ENCODE measurements around the gene SDCCAG8.

Gene SDCCAG8

DNA sequence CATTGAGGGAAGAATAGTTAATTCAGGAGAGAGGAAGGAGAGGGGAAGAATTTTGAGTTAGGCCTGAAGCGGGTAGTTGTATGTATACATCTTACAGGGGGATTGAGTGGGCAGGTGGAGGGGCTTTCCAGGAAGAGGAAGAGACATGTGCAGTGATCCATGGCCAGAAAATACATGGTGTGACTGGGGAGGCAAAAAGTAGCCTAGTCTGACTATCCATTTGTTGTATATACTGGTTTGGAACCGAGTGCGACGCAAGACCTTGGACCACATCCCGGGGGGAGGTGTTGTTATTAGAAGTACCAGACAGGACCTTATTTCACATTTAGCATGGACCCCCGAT, 158.3 kb downstream of the SDCCAG8 start:
- CTCF ChIA-PET: interaction anchor here (0.6 to 0.7 kb wide), 2 partner anchors 67 to 366 kb away, joined by 3 to 5 read pairs; no protein-coding TSS in a partner anchor

DNA sequence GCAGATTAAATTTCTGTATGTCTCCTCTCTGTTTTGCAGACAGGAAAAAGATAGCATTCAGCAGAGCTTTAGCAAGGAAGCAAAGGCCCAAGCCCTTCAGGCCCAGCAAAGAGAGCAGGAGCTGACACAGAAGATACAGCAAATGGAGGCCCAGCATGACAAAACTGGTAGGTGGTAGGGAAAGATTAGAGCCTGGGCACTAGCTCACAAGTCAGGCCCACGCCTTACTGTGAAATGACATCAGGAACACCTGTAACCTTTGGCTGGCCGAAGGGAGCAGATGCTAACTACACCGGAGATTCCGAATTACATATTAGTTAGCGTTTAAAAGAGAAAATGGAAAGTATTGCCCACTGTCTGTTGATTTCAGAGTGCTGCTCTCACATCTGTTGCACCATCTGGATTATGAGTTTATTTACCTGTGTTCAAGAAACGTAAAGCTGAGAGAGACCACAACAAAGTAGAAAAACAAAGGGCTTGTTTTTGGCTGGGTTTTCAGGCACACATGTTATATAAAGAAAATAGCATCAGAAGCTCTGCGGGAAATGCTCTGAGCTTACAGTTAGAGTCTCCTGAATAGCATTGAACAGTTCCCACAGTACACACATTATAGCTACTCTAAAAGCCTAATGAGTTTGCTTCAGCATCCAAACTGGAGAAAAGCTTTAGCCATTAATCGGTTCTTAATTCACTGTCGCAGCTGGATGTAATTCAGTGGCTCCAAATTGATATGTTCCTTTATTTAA, 160.0 kb downstream of the SDCCAG8 start:
- H3K9me3 ChIP-seq (ENCODE audit: control insufficient read depth, insufficient read depth, low read depth, low read length): no peaks in the 10 kb centered on the region
- ChIA-PET CTCF (interaction anchor here (0.6 to 1.2 kb wide), 3 partner anchors 22 to 333 kb away, joined by 3 to 4 read pairs (median 4); no protein-coding TSS in a partner anchor), POLR2A (no interaction called here)
- no peak overlapping the region for H3K4me3 ChIP-seq (ENCODE audit: low read depth, low read length)
- H3K4me1 ChIP-seq (ENCODE audit: control insufficient read depth, insufficient read depth, low read length): no peaks in the 10 kb centered on the region
- peaks cover 0 to 12% of the 10 kb centered on the region in 2 experiments; a peak in 1 of 3 replicates for H3K36me3 ChIP-seq (ENCODE audit: control insufficient read depth in 2 of 2, insufficient read depth in 1 of 2, low read length in 2 of 2)
- TF ChIP-seq, protein P1, sequence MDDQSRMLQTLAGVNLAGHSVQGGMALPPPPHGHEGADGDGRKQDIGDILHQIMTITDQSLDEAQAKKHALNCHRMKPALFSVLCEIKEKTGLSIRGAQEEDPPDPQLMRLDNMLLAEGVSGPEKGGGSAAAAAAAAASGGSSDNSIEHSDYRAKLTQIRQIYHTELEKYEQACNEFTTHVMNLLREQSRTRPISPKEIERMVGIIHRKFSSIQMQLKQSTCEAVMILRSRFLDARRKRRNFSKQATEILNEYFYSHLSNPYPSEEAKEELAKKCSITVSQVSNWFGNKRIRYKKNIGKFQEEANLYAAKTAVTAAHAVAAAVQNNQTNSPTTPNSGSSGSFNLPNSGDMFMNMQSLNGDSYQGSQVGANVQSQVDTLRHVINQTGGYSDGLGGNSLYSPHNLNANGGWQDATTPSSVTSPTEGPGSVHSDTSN (CRISPR knock-in tag; IDR thresholded peaks at IDR 0.05): no peak
- TF ChIP-seq ZNF311 (tag by site-specific recombination; IDR thresholded peaks at IDR 0.05; ENCODE audit: borderline replicate concordance) (no peak), SCRT2 (tag by site-specific recombination; IDR thresholded peaks at IDR 0.05) (peak; percentile 57), ZNF16 (tag by site-specific recombination; IDR thresholded peaks at IDR 0.05; ENCODE audit: low read depth) (no peak), FEZF1 (tag by site-specific recombination; IDR thresholded peaks at IDR 0.05) (no peak)
- no peak overlapping the region for H3K27ac ChIP-seq (ENCODE audit: extremely low read depth, low read depth, low read length)

More for the DNA sequence above, 158.3 kb downstream of the SDCCAG8 start:
- POLR2A ChIA-PET: no interaction called here
- Histone ChIP-seq H3K36me3 (ENCODE audit: control insufficient read depth in 2 of 2, insufficient read depth in 1 of 2, low read length in 2 of 2) (peaks cover 0 to 12% of the 10 kb centered on the region in 2 experiments; a peak in 1 of 3 replicates), H3K27ac (ENCODE audit: extremely low read depth, low read depth, low read length) (no peak overlapping the region), H3K9me3 (ENCODE audit: control insufficient read depth, insufficient read depth, low read depth, low read length) (no peaks in the 10 kb centered on the region), H3K4me1 (ENCODE audit: control insufficient read depth, insufficient read depth, low read length) (no peaks in the 10 kb centered on the region), H3K4me3 (ENCODE audit: low read depth, low read length) (no peak overlapping the region)
- TF ChIP-seq ZNF747 (tag by site-specific recombination; IDR thresholded peaks at IDR 0.05): no peak
- TF ChIP-seq ZNF843 (tag by site-specific recombination; IDR thresholded peaks at IDR 0.05): no peak
- no peak for TF ChIP-seq ZNF133 (tag by site-specific recombination; IDR thresholded peaks at IDR 0.05)
- TF ChIP-seq ZNF624 (tag by site-specific recombination; IDR thresholded peaks at IDR 0.05): no peak
- TF ChIP-seq ZNF544 (tag by site-specific recombination; IDR thresholded peaks at IDR 0.05): no peak
- TF ChIP-seq ZNF555 (tag by site-specific recombination; conservative IDR thresholded peaks at IDR 0.05): no peak
- TF ChIP-seq, protein P2, sequence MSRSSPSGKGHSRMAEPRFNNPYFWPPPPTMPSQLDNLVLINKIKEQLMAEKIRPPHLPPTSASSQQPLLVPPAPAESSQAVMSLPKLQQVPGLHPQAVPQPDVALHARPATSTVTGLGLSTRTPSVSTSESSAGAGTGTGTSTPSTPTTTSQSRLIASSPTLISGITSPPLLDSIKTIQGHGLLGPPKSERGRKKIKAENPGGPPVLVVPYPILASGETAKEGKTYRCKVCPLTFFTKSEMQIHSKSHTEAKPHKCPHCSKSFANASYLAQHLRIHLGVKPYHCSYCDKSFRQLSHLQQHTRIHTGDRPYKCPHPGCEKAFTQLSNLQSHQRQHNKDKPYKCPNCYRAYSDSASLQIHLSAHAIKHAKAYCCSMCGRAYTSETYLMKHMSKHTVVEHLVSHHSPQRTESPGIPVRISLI (tag by site-specific recombination; IDR thresholded peaks at IDR 0.05): no peak
- TF ChIP-seq, protein P3, sequence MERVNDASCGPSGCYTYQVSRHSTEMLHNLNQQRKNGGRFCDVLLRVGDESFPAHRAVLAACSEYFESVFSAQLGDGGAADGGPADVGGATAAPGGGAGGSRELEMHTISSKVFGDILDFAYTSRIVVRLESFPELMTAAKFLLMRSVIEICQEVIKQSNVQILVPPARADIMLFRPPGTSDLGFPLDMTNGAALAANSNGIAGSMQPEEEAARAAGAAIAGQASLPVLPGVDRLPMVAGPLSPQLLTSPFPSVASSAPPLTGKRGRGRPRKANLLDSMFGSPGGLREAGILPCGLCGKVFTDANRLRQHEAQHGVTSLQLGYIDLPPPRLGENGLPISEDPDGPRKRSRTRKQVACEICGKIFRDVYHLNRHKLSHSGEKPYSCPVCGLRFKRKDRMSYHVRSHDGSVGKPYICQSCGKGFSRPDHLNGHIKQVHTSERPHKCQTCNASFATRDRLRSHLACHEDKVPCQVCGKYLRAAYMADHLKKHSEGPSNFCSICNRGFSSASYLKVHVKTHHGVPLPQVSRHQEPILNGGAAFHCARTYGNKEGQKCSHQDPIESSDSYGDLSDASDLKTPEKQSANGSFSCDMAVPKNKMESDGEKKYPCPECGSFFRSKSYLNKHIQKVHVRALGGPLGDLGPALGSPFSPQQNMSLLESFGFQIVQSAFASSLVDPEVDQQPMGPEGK (tag by site-specific recombination; IDR thresholded peaks at IDR 0.05): no peak
- TF ChIP-seq ZNF791 (tag by site-specific recombination; IDR thresholded peaks at IDR 0.05): no peak
- TF ChIP-seq ZNF707 (tag by site-specific recombination; IDR thresholded peaks at IDR 0.05): no peak
- no peak for TF ChIP-seq KLF9 (tag by site-specific recombination; IDR thresholded peaks at IDR 0.05; ENCODE audit: low read depth)
- no peak for TF ChIP-seq ZNF354C (tag by site-specific recombination; IDR thresholded peaks at IDR 0.05; ENCODE audit: borderline replicate concordance, low read depth)
- no peak for TF ChIP-seq ZNF302 (tag by site-specific recombination; IDR thresholded peaks at IDR 0.05; ENCODE audit: low read depth)
- no peak for TF ChIP-seq GLI4 (tag by site-specific recombination; IDR thresholded peaks at IDR 0.05)

Measured in HEK293 (cell line).